ENCODE measurements around the gene PPFIA1. TPM values are rescaled to one million over a fixed set of nuclear protein-coding genes. Genes with fewer than 3 reads are reported as not detected.
A peak's percentile ranks its signal among the peaks of the same experiment; 100 is the strongest.

PPFIA1 gene
- total and polyA plus RNA-seq, 2 of the 13 experiments (the other 11 are each of a cell fraction or from before 2014, with no cell fraction given) = 29.9 to 45.2 TPM

- CTCF ChIA-PET (ENCODE audit: low intra/inter-chr PET ratio, low total read pairs) = no interaction called here
- H3K27ac ChIP-seq (ENCODE audit: extremely low read length, insufficient read depth, low read length) = no peak overlapping the region
Observed at GRCh38 chr11:70263363-70263762, 7.1 kb upstream of the PPFIA1 start.

DNA sequence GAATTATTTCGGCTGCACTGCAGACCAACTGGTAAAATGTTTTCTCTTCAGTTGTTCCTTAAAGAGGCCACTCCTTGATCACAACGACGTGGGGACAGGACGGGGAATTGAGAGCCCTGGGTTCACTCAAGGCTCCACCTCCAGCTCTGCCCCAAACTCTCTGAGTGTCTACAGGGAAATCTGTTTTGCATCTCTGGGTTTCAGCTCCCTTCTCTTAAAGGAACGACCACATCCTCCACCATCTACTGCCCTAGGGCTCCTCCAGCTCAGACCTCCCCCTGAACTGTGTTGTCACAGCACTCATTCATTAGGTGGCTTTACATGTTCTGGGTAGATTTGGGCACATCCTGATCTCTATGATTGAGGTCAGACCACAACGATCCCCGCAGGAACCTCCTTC, 5.1 kb upstream of the PPFIA1 start:
- no peak overlapping the region for H3K4me3 ChIP-seq (replicated peaks in 1 of 3; ENCODE audit: insufficient read depth in 1 of 3, low read depth in 2 of 3, low read length in 3 of 3)
- ATAC-seq = no peak
- H3K4me2 ChIP-seq (ENCODE audit: low read depth, low read length) = no peak overlapping the region
- H3K27me3 ChIP-seq (ENCODE audit: control insufficient read depth in 1 of 2, insufficient read depth in 2 of 2, low read length in 2 of 2) = peaks cover 0 to 4% of the 10 kb centered on the region in 2 experiments; a peak in 2 of 5 replicates
- BruUV-seq (replicated peaks) = no TSS peak
- no peak overlapping the region for H3K9ac ChIP-seq (ENCODE audit: insufficient read depth, low read depth, low read length)
- H4K20me1 ChIP-seq (ENCODE audit: insufficient read depth, low read length) = no peaks in the 10 kb centered on the region
- no peaks in the 10 kb centered on the region for H3K79me2 ChIP-seq (ENCODE audit: insufficient read depth, low read length)
- TF ChIP-seq ZNF749 (CRISPR knock-in tag; IDR thresholded peaks at IDR 0.05; ENCODE audit: borderline replicate concordance) = no peak
- no peak for TF ChIP-seq KDM6A (CRISPR knock-in tag; IDR thresholded peaks at IDR 0.05; ENCODE audit: low read depth)
- in situ Hi-C loops (cut with HindIII; ENCODE audit: extremely low pct_ligation_motif_present, low pct_unique_long_range_greater_than_20kb) = no loop called here
- intact Hi-C loops (cut with micrococcal nuclease; ENCODE audit: unreplicated experiment) = no loop called here
- no peak for FAIRE-seq
- peaks cover 18% of the 10 kb centered on the region for H3K4me1 ChIP-seq (ENCODE audit: insufficient read depth, low read length)
- no peak overlapping the region for H2AFZ ChIP-seq (ENCODE audit: low read length)
- no peak for DNase-seq (ENCODE audit: low spot score)
- H3K36me3 ChIP-seq (replicated peaks in 1 of 2; ENCODE audit: control insufficient read depth in 1 of 2, insufficient read depth in 2 of 2, low read length in 2 of 2) = no peaks in the 10 kb centered on the region
- H3K9me3 ChIP-seq (ENCODE audit: low read length) = no peaks in the 10 kb centered on the region
- CTCF ChIA-PET (ENCODE audit: low intra/inter-chr PET ratio, low total read pairs) = no interaction called here
- no peak overlapping the region for H3K27ac ChIP-seq (ENCODE audit: extremely low read length, insufficient read depth, low read length)
- WGBS (ENCODE audit: low lambda C conversion rate) = 15% methylated on average over 5 of the region's 7 CpGs
- POLR2A ChIA-PET = no interaction called here

More at GRCh38 chr11:70263363-70263762, 7.1 kb upstream of the PPFIA1 start:
- Histone ChIP-seq H4K20me1 (ENCODE audit: insufficient read depth, low read length) (no peaks in the 10 kb centered on the region), H3K27me3 (ENCODE audit: control insufficient read depth in 1 of 2, insufficient read depth in 2 of 2, low read length in 2 of 2) (peaks cover 0 to 3% of the 10 kb centered on the region in 2 experiments; a peak in 2 of 5 replicates), H3K9ac (ENCODE audit: insufficient read depth, low read depth, low read length) (no peak overlapping the region), H3K4me1 (ENCODE audit: insufficient read depth, low read length) (peaks cover 20% of the 10 kb centered on the region), H3K4me2 (ENCODE audit: low read depth, low read length) (no peak overlapping the region), H3K36me3 (replicated peaks in 1 of 2; ENCODE audit: control insufficient read depth in 1 of 2, insufficient read depth in 2 of 2, low read length in 2 of 2) (no peaks in the 10 kb centered on the region), H3K4me3 (replicated peaks in 1 of 3; ENCODE audit: insufficient read depth in 1 of 3, low read depth in 2 of 3, low read length in 3 of 3) (no peak overlapping the region), H3K9me3 (ENCODE audit: low read length) (no peaks in the 10 kb centered on the region), H3K79me2 (ENCODE audit: insufficient read depth, low read length) (no peaks in the 10 kb centered on the region), H2AFZ (ENCODE audit: low read length) (no peak overlapping the region)
- intact Hi-C loops (cut with micrococcal nuclease; ENCODE audit: unreplicated experiment) = no loop called here
- BruUV-seq (replicated peaks) = no TSS peak
- ATAC-seq = no peak
- WGBS (ENCODE audit: low lambda C conversion rate) = 68% methylated on average over 7 of the region's 7 CpGs
- DNase-seq (ENCODE audit: low spot score) = no peak
- POLR2A ChIA-PET = no interaction called here
- in situ Hi-C loops (cut with HindIII; ENCODE audit: extremely low pct_ligation_motif_present, low pct_unique_long_range_greater_than_20kb) = no loop called here
- no peak for FAIRE-seq
- TF ChIP-seq ZNF138 (CRISPR knock-in tag; IDR thresholded peaks at IDR 0.05; ENCODE audit: low read depth) (no peak), ZNF768 (CRISPR knock-in tag; IDR thresholded peaks at IDR 0.05) (peak; percentile 75)

Measured in HepG2 (cell line).